ENCODE measurements around the gene PTMS. TPM values are rescaled to one million over a fixed set of nuclear protein-coding genes. Genes with fewer than 3 reads are reported as not detected.

The PTMS gene
- total RNA-seq, 1 donor from 2014 or later = 966 TPM

DNA sequence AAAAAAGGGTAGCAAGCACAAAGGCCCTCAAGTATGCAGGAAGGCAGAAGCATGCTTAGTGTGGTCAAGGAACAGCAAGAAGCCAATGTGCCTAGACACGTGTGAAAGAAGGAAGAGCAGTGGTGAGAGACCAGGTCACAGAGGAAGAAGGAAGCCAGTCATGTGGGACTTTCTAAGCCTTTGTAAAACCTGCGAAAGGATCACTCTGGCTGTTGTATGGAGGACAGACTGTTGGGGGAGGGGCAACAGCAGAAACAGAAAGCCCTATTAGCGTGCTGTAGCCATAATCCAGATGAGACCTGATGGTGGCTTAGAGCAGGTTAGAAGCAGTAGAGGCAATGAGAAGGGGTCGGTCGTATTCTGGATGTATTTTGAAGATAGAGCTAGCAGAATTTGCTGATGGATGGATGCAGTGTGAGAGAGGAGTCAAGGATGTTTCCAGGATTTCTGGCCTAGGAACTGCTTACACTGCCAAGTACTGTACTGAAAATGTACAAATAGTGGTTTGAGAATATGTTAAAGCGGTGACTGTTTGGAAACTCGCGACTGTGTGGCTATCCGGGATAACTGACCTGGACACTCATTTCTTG, 7.6 kb upstream of the PTMS start:
- Mint-ChIP-seq H3K4me1 (ENCODE audit: low read depth, unreplicated experiment) (peaks cover 43% of the 10 kb centered on the region), H3K4me3 (ENCODE audit: unreplicated experiment) (peak overlapping the region; percentile 65), H3K9me3 (ENCODE audit: unreplicated experiment) (peaks cover 15% of the 10 kb centered on the region), H3K36me3 (ENCODE audit: unreplicated experiment) (no peaks in the 10 kb centered on the region), H3K27ac (ENCODE audit: unreplicated experiment) (peak overlapping the region; percentile 79), H3K27me3 (ENCODE audit: unreplicated experiment) (peaks cover 12% of the 10 kb centered on the region)
- no peak for TF ChIP-seq CTCF (IDR thresholded peaks at IDR 0.05; ENCODE audit: partially characterized antibody, unreplicated experiment)
- peak; percentile 44 for DNase-seq

GRCh38 chr12:6759741-6760140, 6.4 kb upstream of the PTMS start:
- peak overlapping the region; percentile 36 for H3K4me3 Mint-ChIP-seq (ENCODE audit: unreplicated experiment)

GRCh38 chr12:6763380-6763779, 2.8 kb upstream of the PTMS start:
- Mint-ChIP-seq H3K9me3 (ENCODE audit: unreplicated experiment) (peaks cover 42% of the 10 kb centered on the region), H3K4me3 (ENCODE audit: unreplicated experiment) (peak overlapping the region; percentile 95), H3K4me1 (ENCODE audit: low read depth, unreplicated experiment) (peaks cover 41% of the 10 kb centered on the region), H3K27ac (ENCODE audit: unreplicated experiment) (peak overlapping the region; percentile 99), H3K27me3 (ENCODE audit: unreplicated experiment) (peaks cover 35% of the 10 kb centered on the region), H3K36me3 (ENCODE audit: unreplicated experiment) (no peaks in the 10 kb centered on the region)
- no peak for TF ChIP-seq CTCF (IDR thresholded peaks at IDR 0.05; ENCODE audit: partially characterized antibody, unreplicated experiment)
- DNase-seq = no peak

More at GRCh38 chr12:6759741-6760140, 6.4 kb upstream of the PTMS start:
- no peak for TF ChIP-seq CTCF (IDR thresholded peaks at IDR 0.05; ENCODE audit: partially characterized antibody, unreplicated experiment)
- no peak for DNase-seq
- H3K27me3 Mint-ChIP-seq (ENCODE audit: unreplicated experiment) = peaks cover 15% of the 10 kb centered on the region
- peak overlapping the region; percentile 18 for H3K27ac Mint-ChIP-seq (ENCODE audit: unreplicated experiment)
- peaks cover 19% of the 10 kb centered on the region for H3K9me3 Mint-ChIP-seq (ENCODE audit: unreplicated experiment)
- H3K36me3 Mint-ChIP-seq (ENCODE audit: unreplicated experiment) = no peaks in the 10 kb centered on the region
- H3K4me1 Mint-ChIP-seq (ENCODE audit: low read depth, unreplicated experiment) = peaks cover 43% of the 10 kb centered on the region

DNA sequence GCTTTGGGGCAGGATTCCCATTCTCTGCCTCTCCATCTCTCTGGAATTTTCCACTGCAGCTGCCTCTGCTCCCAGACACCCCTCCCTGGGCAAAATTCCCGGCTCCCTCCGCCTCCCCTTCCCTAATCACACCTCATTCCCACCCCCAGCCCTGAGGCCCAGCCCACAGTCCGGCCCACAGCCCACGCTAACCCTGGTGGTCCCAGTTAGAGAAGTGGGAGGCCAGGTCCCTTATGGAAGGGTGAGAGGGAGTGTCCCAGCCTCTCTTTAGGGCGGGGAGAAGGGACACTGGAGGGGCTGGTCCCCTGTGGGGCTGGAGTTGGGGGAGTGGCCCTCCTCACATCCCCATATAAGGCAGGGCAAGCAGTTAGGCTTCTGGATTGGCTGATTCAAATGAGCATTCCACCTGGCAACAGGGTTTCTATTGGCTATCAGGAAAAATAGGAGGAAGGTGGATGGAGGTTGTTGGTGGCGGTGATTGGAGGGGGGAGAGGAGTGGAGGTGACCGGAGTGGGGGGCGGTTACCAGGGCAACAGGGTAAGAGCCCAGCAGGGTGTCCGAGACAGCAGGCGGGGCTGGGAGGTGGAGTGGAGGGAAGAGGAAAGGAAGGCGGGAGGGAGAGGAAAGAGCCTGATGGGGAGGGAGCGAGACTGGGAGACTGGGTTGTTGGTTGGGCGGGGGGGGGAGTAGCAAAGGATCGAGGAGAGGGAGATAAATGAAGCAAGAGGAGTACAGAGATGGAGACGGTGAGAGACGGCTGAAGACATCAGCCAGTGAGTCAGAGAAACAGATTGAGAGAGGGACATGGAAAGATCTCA, 1.9 kb upstream of the PTMS start:
- H3K27ac Mint-ChIP-seq (ENCODE audit: unreplicated experiment) = peak overlapping the region; percentile 99
- peaks cover 46% of the 10 kb centered on the region for H3K9me3 Mint-ChIP-seq (ENCODE audit: unreplicated experiment)
- peak overlapping the region; percentile 95 for H3K4me3 Mint-ChIP-seq (ENCODE audit: unreplicated experiment)
- peak; percentile 92 for DNase-seq
- peaks cover 42% of the 10 kb centered on the region for H3K27me3 Mint-ChIP-seq (ENCODE audit: unreplicated experiment)
- no peak for TF ChIP-seq CTCF (IDR thresholded peaks at IDR 0.05; ENCODE audit: partially characterized antibody, unreplicated experiment)
- H3K36me3 Mint-ChIP-seq (ENCODE audit: unreplicated experiment) = no peaks in the 10 kb centered on the region
- peaks cover 35% of the 10 kb centered on the region for H3K4me1 Mint-ChIP-seq (ENCODE audit: low read depth, unreplicated experiment)
